ENCODE results near the gene TTLL10.

- TF ChIP-seq CTCF (IDR thresholded peaks at IDR 0.05; ENCODE audit: insufficient read depth, low read length, poor library complexity, severe bottlenecking) (no peak), EZH2phosphoT487 (conservative IDR thresholded peaks at IDR 0.05; ENCODE audit: low read length) (no peak)
These were observed 1.8 kb downstream of the TTLL10 start for GRCh38 chr1:1175221-1176062.
